Neural progenitor cell (in vitro differentiated cells): ENCODE data around the gene IFT81. TPM values are rescaled to one million over a fixed set of nuclear protein-coding genes. Genes with fewer than 3 reads are reported as not detected.

ENCODE experiments used
- DNase-seq: peaks from one replicate; pipeline ENCODE4 v3.0.0-alpha.2; 2016; ENCODE audit warnings: low spot score
- H2AFZ ChIP-seq: fragments of 200-600 bp; sonication (generic); replicated peaks from 2 replicates; pipeline ENCODE4 v1.6.1; 2016; ENCODE audit warnings: antibody characterized with exemption
- H3F3A ChIP-seq: fragments of 200-600 bp; sonication (generic); 2 replicates; pipeline ENCODE4 v1.6.1; 2016; ENCODE audit warnings: antibody characterized with exemption, low read depth
- H3K27ac ChIP-seq: fragments of 200-600 bp; sonication (generic); 2 replicates; pipeline ENCODE4 v1.5.1; 2016; ENCODE audit warnings: mild to moderate bottlenecking
- H3K27me3 ChIP-seq: fragments of 200-600 bp; sonication (generic); 2 replicates; pipeline ENCODE4 v1.6.1; 2016; ENCODE audit warnings: mild to moderate bottlenecking, moderate library complexity
- H3K36me3 ChIP-seq: fragments of 200-600 bp; sonication (generic); 2 replicates; pipeline ENCODE4 v1.5.1; 2016
- H3K4me1 ChIP-seq: fragments of 200-600 bp; sonication (generic); 2 replicates; pipeline ENCODE4 v1.6.1; 2016; ENCODE audit warnings: mixed run types
- H3K4me2 ChIP-seq: fragments of 200-600 bp; sonication (generic); 2 replicates; pipeline ENCODE4 v1.6.1; 2016
- H3K4me3 ChIP-seq: fragments of 200-600 bp; sonication (generic); 2 replicates; pipeline ENCODE4 v1.5.1; 2016
- H3K79me2 ChIP-seq: fragments of 200-600 bp; sonication (generic); 2 replicates; pipeline ENCODE4 v1.6.1; 2016; ENCODE audit warnings: low read depth
- H3K9ac ChIP-seq: fragments of 200-600 bp; sonication (generic); 2 replicates; pipeline ENCODE4 v1.6.1; 2016
- H3K9me3 ChIP-seq: fragments of 200-600 bp; sonication (generic); 2 replicates; pipeline ENCODE4 v1.5.1; 2016; ENCODE audit warnings: low read depth
- H4K20me1 ChIP-seq: fragments of 200-600 bp; sonication (generic); 2 replicates; pipeline ENCODE4 v1.6.1; 2016; ENCODE audit warnings: low read depth
- H3K27ac Mint-ChIP-seq: 3 replicates; pipeline ENCODE4 v1.8.0; 2021; ENCODE audit warnings: mixed read lengths
- H3K27me3 Mint-ChIP-seq: 2 replicates; pipeline ENCODE4 v1.8.0; 2022; ENCODE audit warnings: low read depth, mild to moderate bottlenecking, inconsistent platforms, moderate library complexity, mixed read lengths; ENCODE audit not compliant: insufficient read depth
- H3K36me3 Mint-ChIP-seq: 3 replicates; pipeline ENCODE4 v1.8.0; 2021; ENCODE audit warnings: mixed read lengths
- H3K4me1 Mint-ChIP-seq: 3 replicates; pipeline ENCODE4 v1.8.0; 2021; ENCODE audit warnings: mixed read lengths
- H3K4me3 Mint-ChIP-seq: 3 replicates; pipeline ENCODE4 v1.8.0; 2021; ENCODE audit warnings: mild to moderate bottlenecking, moderate library complexity, mixed read lengths
- H3K9me3 Mint-ChIP-seq: 3 replicates; pipeline ENCODE4 v1.8.0; 2020; ENCODE audit warnings: mixed read lengths
- CTCF ChIP-seq: fragments of 200-600 bp; sonication (generic); IDR thresholded peaks from 2 replicates; pipeline ENCODE4 v1.5.1; 2017; ENCODE audit warnings: antibody characterized with exemption, mild to moderate bottlenecking
- EZH2 ChIP-seq: fragments of 200-600 bp; sonication (generic); IDR thresholded peaks from 2 replicates; pipeline ENCODE4 v1.6.1; 2017; ENCODE audit warnings: antibody characterized with exemption, mild to moderate bottlenecking, moderate library complexity
- EZH2phosphoT487 ChIP-seq: fragments of 200-600 bp; sonication (generic); IDR thresholded peaks from 2 replicates; pipeline ENCODE4 v1.6.1; 2017; ENCODE audit warnings: antibody characterized with exemption
- total RNA-seq: library from RNA; depleted of rRNA; stranded (reverse); fragments of >200 nt; gene quantifications from 2 replicates; pipeline ENCODE4 v1.2.3, GENCODE V29; 2015; ENCODE audit warnings: low replicate concordance

IFT81 gene
- total RNA-seq, 1 donor from 2014 or later = 73.8 TPM

- TF ChIP-seq EZH2phosphoT487 (no peak), EZH2 (no peak), CTCF (no peak)
- peaks cover 2% of the 10 kb centered on the region for H3K9me3 Mint-ChIP-seq
- Histone ChIP-seq H3K4me2 (no peak overlapping the region), H4K20me1 (no peaks in the 10 kb centered on the region), H3K27ac (no peak overlapping the region), H3K4me1 (no peaks in the 10 kb centered on the region), H3K36me3 (no peaks in the 10 kb centered on the region), H2AFZ (no peak overlapping the region), H3K9me3 (no peaks in the 10 kb centered on the region), H3K4me3 (no peak overlapping the region), H3K79me2 (no peaks in the 10 kb centered on the region), H3K9ac (no peak overlapping the region), H3K27me3 (no peaks in the 10 kb centered on the region), H3F3A (peaks cover 15% of the 10 kb centered on the region)
- no peak overlapping the region for H3K4me3 Mint-ChIP-seq
- DNase-seq = no peak
- no peaks in the 10 kb centered on the region for H3K4me1 Mint-ChIP-seq
- no peak overlapping the region for H3K27ac Mint-ChIP-seq
- H3K27me3 Mint-ChIP-seq = no peaks in the 10 kb centered on the region
- H3K36me3 Mint-ChIP-seq = peaks cover 9% of the 10 kb centered on the region
Observed at GRCh38 chr12:110235383-110235782, 111.2 kb downstream of the IFT81 start.

- H3K4me3 Mint-ChIP-seq = no peak overlapping the region
- TF ChIP-seq EZH2phosphoT487 (no peak), CTCF (no peak), EZH2 (no peak)
- peaks cover 36% of the 10 kb centered on the region for H3K36me3 Mint-ChIP-seq
- Histone ChIP-seq H4K20me1 (no peaks in the 10 kb centered on the region), H3K4me1 (peaks cover 24% of the 10 kb centered on the region), H3K9ac (no peak overlapping the region), H3F3A (peaks cover 15% of the 10 kb centered on the region), H3K79me2 (no peaks in the 10 kb centered on the region), H2AFZ (no peak overlapping the region), H3K4me3 (no peak overlapping the region), H3K27me3 (no peaks in the 10 kb centered on the region), H3K27ac (no peak overlapping the region), H3K36me3 (no peaks in the 10 kb centered on the region), H3K9me3 (no peaks in the 10 kb centered on the region), H3K4me2 (no peak overlapping the region)
- H3K4me1 Mint-ChIP-seq = peaks cover 19% of the 10 kb centered on the region
- H3K27me3 Mint-ChIP-seq = peaks cover 4% of the 10 kb centered on the region
- H3K9me3 Mint-ChIP-seq = peaks cover 4% of the 10 kb centered on the region
- no peak for DNase-seq
- H3K27ac Mint-ChIP-seq = no peak overlapping the region
Observed at GRCh38 chr12:110243227-110243626, 119.1 kb downstream of the IFT81 start.

GRCh38 chr12:110244372-110244771, 120.2 kb downstream of the IFT81 start:
- no peak overlapping the region for H2AFZ ChIP-seq
- no peaks in the 10 kb centered on the region for H3K79me2 ChIP-seq
- no peaks in the 10 kb centered on the region for H3K9me3 ChIP-seq
- H3K27ac Mint-ChIP-seq = no peak overlapping the region
- TF ChIP-seq CTCF (no peak), EZH2 (no peak), EZH2phosphoT487 (no peak)
- no peak overlapping the region for H3K4me3 Mint-ChIP-seq
- no peaks in the 10 kb centered on the region for H3K36me3 ChIP-seq
- peaks cover 15% of the 10 kb centered on the region for H3F3A ChIP-seq
- peaks cover 24% of the 10 kb centered on the region for H3K4me1 ChIP-seq
- no peaks in the 10 kb centered on the region for H3K27me3 ChIP-seq
- H3K27me3 Mint-ChIP-seq = peaks cover 8% of the 10 kb centered on the region
- no peak overlapping the region for H3K4me3 ChIP-seq
- H3K9ac ChIP-seq = no peak overlapping the region
- no peak for DNase-seq
- H3K4me1 Mint-ChIP-seq = peaks cover 26% of the 10 kb centered on the region
- peak overlapping the region; percentile 27 for H3K4me2 ChIP-seq
- H3K27ac ChIP-seq = no peak overlapping the region
- H4K20me1 ChIP-seq = no peaks in the 10 kb centered on the region
- peaks cover 39% of the 10 kb centered on the region for H3K36me3 Mint-ChIP-seq
- peaks cover 4% of the 10 kb centered on the region for H3K9me3 Mint-ChIP-seq
